ENCODE data around the gene GPR156. TPM values are rescaled to one million over a fixed set of nuclear protein-coding genes. Genes with fewer than 3 reads are reported as not detected.
"Not testable (repeated sequence)": the region's sequence is repeated elsewhere in the genome, so short reads cannot be mapped to it uniquely, and the experiment has no call there.

Gene GPR156
- not detected for total RNA-seq

DNA sequence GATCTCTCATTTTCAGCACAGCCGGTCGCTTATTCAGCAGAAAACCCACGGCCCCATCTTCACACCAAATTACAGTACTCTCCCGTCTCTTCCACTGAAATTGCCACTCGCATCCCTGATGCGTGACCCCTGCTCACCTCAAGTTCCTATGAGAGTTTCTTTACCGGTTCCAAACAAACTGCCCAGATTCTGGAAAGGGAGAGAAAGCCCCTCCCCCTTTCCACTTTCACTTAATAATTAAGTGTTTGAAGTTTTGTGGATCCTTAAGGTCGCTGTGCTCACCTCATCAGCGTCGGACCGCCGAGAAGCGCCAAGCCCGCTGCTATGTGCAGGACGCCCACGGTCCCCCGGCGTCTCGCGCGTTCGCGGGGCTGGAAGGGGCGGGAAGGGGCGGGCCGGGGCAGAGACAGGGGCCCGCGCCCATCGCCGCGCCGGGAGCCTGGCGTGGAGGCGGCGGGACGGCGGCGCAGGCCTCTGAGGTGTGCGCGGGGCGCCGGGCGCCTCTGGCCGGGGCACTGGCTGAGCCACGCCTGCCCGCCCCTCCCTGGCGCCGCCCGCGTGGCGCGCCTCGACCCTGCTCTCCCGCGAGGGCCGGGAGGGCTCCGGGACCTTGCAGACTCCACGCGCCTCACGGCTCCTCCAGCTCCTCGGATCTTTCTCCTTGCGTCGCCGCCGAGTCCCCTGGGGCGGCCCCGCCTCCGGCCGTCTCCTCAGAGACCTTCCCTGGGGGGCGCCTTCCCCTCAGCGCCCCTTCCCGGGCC, at the start of gene GPR156:
Gene GPR156 (minus strand): TSS at position 476 of the 761 bp plus-strand sequence. CDS start 41,124 bp downstream, outside the sequence.
- CTCF ChIA-PET, result no interaction called here
- ATAC-seq (peak; percentile 61), DNase-seq (no peak)
- H3K27me3 Mint-ChIP-seq, result peaks cover 51% of the 10 kb centered on the region
- H3K4me3 Mint-ChIP-seq, result peak within 1 kb of the TSS; percentile 31
- no peaks in the 10 kb centered on the region for H3K36me3 Mint-ChIP-seq
- peaks cover 1% of the 10 kb centered on the region for H3K4me1 Mint-ChIP-seq
- no peak within 1 kb of the TSS for H3K27ac Mint-ChIP-seq
- H3K9me3 Mint-ChIP-seq (ENCODE audit: low read depth), result no peaks in the 10 kb centered on the region

DNA sequence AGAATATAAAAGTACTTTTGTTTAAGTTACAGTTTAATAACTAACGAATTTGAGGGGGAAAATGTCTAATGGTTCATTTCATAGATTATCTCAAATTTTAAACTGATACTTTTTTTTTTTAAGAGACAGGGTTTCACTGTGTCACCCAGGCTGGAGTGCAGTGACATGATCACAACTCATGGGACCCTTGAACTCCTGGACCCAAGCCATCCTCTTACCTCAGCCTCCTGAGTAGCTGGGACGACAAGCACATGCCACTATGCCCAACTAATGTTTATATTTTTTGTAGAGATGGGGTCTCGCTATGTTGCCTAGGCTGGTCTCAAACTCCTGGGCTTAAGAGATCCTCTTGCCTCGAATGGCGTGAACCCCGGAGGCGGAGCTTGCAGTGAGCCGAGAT, 47.6 kb upstream of the GPR156 start:
- ATAC-seq (no peak), DNase-seq (no peak)
- Mint-ChIP-seq H3K9me3 (ENCODE audit: low read depth) (no peaks in the 10 kb centered on the region), H3K4me3 (no peak overlapping the region), H3K36me3 (peaks cover 40% of the 10 kb centered on the region), H3K27me3 (no peaks in the 10 kb centered on the region), H3K27ac (no peak overlapping the region), H3K4me1 (peaks cover 3% of the 10 kb centered on the region)
- CTCF ChIA-PET, result no interaction called here

DNA sequence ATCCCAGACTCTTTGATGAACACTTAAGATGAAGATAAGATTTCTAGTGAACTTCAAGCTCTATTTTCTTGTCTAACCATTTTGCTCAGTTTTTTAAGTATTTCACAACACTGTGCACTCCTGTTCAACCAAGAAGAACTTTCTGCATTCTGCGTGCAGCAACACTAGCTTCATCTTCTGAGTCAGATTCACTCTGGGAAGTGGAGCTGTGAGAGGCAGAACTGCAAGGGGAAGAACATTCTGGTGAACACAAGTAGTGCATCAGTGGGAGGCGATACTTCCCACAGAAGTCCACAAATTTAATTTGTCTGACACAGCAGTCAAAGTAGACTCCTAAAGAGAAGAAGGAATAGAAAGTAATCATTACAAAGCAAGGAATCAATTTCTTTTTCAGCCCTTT, 46.1 kb upstream of the GPR156 start:
- ATAC-seq, result no peak
- Mint-ChIP-seq H3K4me3 (no peak overlapping the region), H3K4me1 (peaks cover 2% of the 10 kb centered on the region), H3K9me3 (ENCODE audit: low read depth) (no peaks in the 10 kb centered on the region), H3K27me3 (no peaks in the 10 kb centered on the region), H3K36me3 (peaks cover 42% of the 10 kb centered on the region), H3K27ac (no peak overlapping the region)
- DNase-seq, result no peak
- CTCF ChIA-PET, result no interaction called here

DNA sequence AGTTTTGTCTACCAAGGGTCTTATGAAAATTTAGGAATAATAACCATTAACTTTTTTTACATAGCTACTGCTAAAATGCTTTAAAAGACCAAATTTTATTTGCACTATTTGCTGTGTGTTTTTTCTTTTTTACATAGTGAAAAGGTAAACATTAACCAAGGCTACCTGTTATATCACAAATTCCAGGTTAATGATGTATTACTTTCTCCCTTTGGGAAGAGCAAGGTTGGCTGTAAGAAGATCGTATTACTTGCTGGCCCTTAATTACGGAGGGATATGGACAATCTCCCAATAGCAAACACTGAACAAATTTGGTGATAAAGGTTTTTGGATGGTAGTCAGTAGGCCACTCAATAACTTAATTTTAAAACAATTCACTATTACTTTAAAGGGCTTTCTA, 41.8 kb upstream of the GPR156 start:
- Mint-ChIP-seq H3K4me1 (no peaks in the 10 kb centered on the region), H3K27ac (no peak overlapping the region), H3K4me3 (no peak overlapping the region), H3K27me3 (no peaks in the 10 kb centered on the region), H3K36me3 (peaks cover 42% of the 10 kb centered on the region), H3K9me3 (ENCODE audit: low read depth) (no peaks in the 10 kb centered on the region)
- DNase-seq (no peak), ATAC-seq (no peak)
- CTCF ChIA-PET, result interaction anchor here (1.4 kb wide), 1 partner anchor 72 kb away, joined by 4 read pairs; no protein-coding TSS in a partner anchor

DNA sequence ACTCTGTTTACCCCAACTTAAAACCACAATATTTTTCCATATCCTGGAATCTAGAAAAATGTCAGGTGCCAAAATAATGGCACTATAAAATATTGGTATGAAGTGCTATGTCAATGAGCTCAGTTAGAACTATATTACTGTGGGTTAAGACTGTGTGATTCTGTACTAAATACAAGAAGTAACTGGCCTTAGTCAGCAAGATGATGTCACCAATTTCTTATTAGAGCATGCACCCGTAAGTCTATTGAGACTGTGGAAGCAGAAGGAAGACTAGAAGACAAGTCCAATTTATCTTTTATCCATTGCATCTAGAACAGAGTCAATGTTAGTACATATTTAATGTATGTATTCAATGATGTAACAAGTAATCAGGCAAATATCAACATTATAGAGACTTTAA, 39.2 kb upstream of the GPR156 start:
- peaks cover 44% of the 10 kb centered on the region for H3K36me3 Mint-ChIP-seq
- no peaks in the 10 kb centered on the region for H3K27me3 Mint-ChIP-seq
- no peak overlapping the region for H3K27ac Mint-ChIP-seq
- no peak overlapping the region for H3K4me3 Mint-ChIP-seq
- no peak for DNase-seq
- CTCF ChIA-PET, result no interaction called here
- H3K4me1 Mint-ChIP-seq, result no peaks in the 10 kb centered on the region
- H3K9me3 Mint-ChIP-seq (ENCODE audit: low read depth), result peaks cover 2% of the 10 kb centered on the region
- ATAC-seq, result no peak

DNA sequence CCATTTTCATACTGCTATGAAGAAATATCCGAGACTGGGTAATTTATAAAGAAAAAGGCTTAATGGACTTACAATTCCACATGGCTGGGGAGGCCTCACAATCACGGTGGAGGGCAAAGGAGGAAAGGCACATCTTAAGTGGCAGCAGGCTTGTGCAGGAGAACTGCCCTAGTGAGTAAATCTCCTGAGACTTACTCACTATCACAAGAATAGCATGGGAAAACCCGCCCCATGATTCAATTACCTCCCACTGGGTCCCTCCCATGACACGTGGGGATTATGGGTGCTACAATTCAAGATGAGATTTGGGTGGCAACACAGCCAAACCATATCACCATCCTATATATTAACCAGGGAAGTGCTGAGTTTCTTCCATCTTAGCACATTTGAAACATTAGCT, 38.7 kb upstream of the GPR156 start:
- DNase-seq; H3K4me3 Mint-ChIP-seq; CTCF ChIA-PET; H3K27ac Mint-ChIP-seq; H3K9me3 Mint-ChIP-seq (ENCODE audit: low read depth); H3K4me1 Mint-ChIP-seq; H3K27me3 Mint-ChIP-seq; ATAC-seq: not testable (repeated sequence)
- peaks cover 48% of the 10 kb centered on the region for H3K36me3 Mint-ChIP-seq

DNA sequence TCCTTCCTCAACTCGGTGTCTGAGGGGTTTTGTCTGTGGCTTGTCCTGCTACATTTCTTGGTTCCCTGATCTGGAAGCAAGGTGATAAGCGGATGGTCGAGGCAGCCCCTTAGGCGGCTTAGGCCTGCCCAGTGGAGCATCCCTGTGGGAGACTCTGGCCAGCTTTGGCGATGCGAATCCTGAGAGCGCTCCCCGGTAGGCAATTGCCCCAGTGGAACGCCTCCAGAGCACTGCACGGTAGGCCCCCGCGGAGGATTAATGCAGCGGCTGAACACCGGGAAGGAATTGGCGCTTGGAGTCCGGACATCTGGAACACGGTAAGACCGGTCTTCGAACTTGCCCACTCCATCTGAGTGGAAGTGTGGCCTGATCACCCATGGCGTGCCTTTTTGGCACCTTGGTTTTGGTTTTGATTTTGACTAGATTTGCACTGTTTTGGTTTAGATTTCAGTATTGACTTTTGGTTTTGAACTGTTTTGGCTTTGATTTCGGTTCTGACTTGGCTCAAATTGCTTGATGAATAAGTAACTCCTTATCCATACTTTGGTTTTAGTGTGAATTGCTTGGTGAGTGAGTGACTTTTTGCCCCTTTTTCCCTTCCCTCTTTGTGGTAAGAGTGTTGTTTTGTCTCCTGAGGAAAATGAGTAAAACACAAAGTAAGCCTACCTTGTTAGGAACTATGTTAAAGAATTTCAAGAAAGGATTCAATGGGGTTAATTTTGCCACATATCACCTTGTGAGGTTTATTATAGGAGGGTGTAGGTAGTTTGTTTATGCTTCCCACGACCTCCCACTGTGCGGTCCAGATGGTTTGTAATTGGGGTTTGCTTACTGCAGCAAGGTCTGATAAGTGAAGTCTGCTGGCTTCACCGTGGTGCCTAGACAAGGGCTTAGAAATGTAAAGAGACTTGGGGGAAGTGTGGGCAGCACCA, 27.1 kb upstream of the GPR156 start:
- CTCF ChIA-PET, result no interaction called here
- H3K27ac Mint-ChIP-seq, result peak overlapping the region; percentile 39
- peaks cover 24% of the 10 kb centered on the region for H3K36me3 Mint-ChIP-seq

DNA sequence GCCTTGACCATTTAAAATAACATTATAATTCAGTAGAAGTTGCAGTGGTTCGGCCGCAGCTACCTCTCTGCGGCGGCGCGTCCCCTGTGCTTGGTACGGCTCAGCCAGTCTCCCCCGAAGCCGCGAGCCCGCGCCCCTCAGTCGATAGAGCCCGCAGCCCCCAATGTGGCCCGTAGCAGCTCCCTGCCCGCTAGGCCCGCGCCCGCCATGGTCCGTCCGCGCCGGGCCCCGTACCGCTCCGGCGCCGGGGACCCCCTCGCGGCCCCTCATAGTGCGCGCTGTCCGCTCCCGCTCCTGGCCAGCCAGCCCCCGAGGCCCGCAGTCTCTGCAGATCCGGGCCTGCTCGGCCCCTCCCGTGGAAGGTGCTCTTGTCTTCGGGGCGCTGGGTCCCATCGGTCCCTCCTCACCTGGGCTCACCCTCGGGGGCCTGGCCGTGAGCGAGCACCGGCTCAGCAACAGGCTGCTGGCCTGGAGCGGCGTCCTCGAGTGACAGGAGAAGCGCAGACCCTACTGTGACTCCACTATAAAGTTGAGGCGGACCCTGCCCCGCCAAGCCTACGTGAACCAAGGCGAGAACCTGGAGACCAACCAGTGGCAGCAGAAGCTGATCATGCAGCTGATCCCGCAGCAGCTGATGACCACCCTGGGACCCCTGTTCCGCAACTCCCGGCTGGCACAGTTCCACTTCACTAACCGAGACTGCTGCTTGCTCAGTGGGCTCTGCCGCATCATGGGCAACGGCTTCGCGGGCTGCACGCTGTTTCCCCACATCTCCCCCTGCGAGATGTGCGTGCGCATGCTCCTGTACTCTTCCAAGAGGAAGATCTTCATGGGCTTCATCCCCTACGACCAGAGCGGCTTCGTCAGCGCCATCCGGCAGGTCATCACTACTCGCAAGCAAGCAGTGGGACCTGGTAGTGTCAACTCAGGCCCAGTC, 21.8 kb upstream of the GPR156 start:
- peaks cover 5% of the 10 kb centered on the region for H3K27me3 Mint-ChIP-seq
- no peak overlapping the region for H3K4me3 Mint-ChIP-seq
- no peak overlapping the region for H3K27ac Mint-ChIP-seq
- DNase-seq, result no peak
- H3K4me1 Mint-ChIP-seq, result no peaks in the 10 kb centered on the region
- CTCF ChIA-PET, result no interaction called here
- no peak for ATAC-seq
- H3K9me3 Mint-ChIP-seq (ENCODE audit: low read depth), result no peaks in the 10 kb centered on the region
- no peaks in the 10 kb centered on the region for H3K36me3 Mint-ChIP-seq

More for the DNA sequence above, 27.1 kb upstream of the GPR156 start:
- ATAC-seq (no peak), DNase-seq (no peak)
- H3K9me3 Mint-ChIP-seq (ENCODE audit: low read depth), result peaks cover 7% of the 10 kb centered on the region
- H3K4me1 Mint-ChIP-seq, result peaks cover 9% of the 10 kb centered on the region
- H3K27me3 Mint-ChIP-seq, result peaks cover 5% of the 10 kb centered on the region
- H3K4me3 Mint-ChIP-seq, result no peak overlapping the region

DNA sequence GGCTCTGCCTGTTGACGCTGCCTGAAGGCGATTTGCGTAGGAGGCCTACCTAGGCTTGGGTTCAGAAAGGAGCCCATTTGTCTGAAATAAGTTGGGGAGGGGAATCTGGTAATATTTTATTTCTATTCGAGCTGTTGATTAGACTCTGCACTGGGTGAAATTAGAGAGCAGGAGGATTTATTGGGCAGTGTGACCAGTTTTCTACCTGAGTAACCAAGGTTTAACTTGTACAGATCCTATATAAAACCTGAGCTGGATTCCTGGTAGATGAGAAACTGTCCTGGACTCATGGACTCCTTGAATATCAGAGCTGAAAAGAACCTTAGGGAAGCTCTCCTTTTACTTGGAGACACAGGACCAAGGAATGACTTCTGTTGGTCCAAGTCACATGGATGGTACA, 19.6 kb upstream of the GPR156 start:
- no peaks in the 10 kb centered on the region for H3K4me1 Mint-ChIP-seq
- no peak for DNase-seq
- no peak for ATAC-seq
- H3K36me3 Mint-ChIP-seq, result no peaks in the 10 kb centered on the region
- H3K27ac Mint-ChIP-seq, result no peak overlapping the region
- H3K27me3 Mint-ChIP-seq, result no peaks in the 10 kb centered on the region
- H3K4me3 Mint-ChIP-seq, result no peak overlapping the region
- H3K9me3 Mint-ChIP-seq (ENCODE audit: low read depth), result no peaks in the 10 kb centered on the region
- CTCF ChIA-PET, result no interaction called here

DNA sequence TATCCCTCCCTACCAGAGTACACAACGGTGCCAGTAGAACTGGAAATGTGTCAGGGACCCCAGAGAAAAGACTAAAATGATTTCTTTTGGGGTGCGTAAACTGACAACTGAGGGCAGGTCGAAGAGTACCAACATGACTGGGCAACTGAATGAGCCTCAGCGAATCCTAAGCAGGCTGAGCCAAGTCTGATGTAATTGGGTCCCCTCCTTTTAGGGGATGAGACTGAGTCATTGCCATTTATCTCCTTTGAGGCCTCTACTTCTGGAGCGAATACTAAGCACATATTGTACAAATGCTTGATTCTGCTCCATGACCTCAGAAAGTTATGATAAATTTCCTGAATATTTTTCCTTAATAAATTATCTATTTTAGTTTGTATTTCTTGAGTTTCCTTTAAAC, 17.3 kb upstream of the GPR156 start:
- H3K9me3 Mint-ChIP-seq (ENCODE audit: low read depth), result no peaks in the 10 kb centered on the region
- H3K4me3 Mint-ChIP-seq, result no peak overlapping the region
- no peak for DNase-seq
- H3K36me3 Mint-ChIP-seq, result no peaks in the 10 kb centered on the region
- H3K27me3 Mint-ChIP-seq, result peaks cover 9% of the 10 kb centered on the region
- CTCF ChIA-PET, result no interaction called here
- H3K27ac Mint-ChIP-seq, result no peak overlapping the region
- no peak for ATAC-seq
- H3K4me1 Mint-ChIP-seq, result no peaks in the 10 kb centered on the region

DNA sequence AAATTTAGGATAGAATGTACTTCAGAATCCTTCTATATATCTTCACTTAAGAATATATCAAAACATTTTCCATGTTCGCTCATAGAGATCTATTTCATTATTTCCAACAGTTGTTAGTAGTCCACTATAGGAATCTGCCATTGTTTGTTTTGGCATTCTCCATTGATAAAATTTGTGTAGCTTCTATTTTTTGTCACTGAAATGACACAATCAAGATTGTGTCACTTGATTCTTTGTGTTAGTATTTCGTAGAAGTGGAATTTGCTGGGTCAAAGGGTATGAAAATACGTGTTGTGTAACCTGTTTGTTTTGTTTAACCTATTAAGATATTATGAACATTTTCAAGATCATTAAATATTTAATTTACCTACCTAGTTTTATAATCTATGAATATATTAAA, 15.9 kb upstream of the GPR156 start:
- CTCF ChIA-PET, result interaction anchor here (2.1 kb wide), 1 partner anchor 117 kb away, joined by 7 read pairs; no protein-coding TSS in a partner anchor
- H3K36me3 Mint-ChIP-seq, result no peaks in the 10 kb centered on the region
- DNase-seq (no peak), ATAC-seq (no peak)
- no peak overlapping the region for H3K27ac Mint-ChIP-seq
- no peaks in the 10 kb centered on the region for H3K9me3 Mint-ChIP-seq (ENCODE audit: low read depth)
- no peaks in the 10 kb centered on the region for H3K4me1 Mint-ChIP-seq
- peaks cover 14% of the 10 kb centered on the region for H3K27me3 Mint-ChIP-seq
- H3K4me3 Mint-ChIP-seq, result no peak overlapping the region

DNA sequence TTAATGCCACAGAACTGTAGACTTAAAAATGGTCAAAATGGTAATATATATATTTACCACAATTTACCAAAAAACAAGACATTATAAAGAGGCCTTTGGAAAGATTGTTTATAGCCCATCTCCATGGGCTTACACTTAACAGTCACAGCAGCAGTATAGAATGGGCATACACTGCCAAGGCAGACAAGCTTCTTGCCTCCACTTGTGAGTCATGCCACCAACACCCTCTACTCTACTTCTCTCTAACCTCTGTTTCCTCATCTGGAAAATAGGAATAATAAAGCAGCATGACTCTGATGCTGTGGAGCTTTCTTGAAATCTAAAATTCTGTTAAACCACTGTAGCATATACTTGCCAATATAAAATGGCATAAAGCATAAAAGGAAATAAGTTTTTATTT, 14.4 kb upstream of the GPR156 start:
- H3K9me3 Mint-ChIP-seq (ENCODE audit: low read depth), result no peaks in the 10 kb centered on the region
- peaks cover 20% of the 10 kb centered on the region for H3K27me3 Mint-ChIP-seq
- H3K4me1 Mint-ChIP-seq, result no peaks in the 10 kb centered on the region
- CTCF ChIA-PET, result interaction anchor here (2.1 kb wide), 1 partner anchor 118 kb away, joined by 7 read pairs; no protein-coding TSS in a partner anchor
- H3K4me3 Mint-ChIP-seq, result no peak overlapping the region
- H3K27ac Mint-ChIP-seq, result no peak overlapping the region
- ATAC-seq, result no peak
- no peaks in the 10 kb centered on the region for H3K36me3 Mint-ChIP-seq
- DNase-seq, result no peak

DNA sequence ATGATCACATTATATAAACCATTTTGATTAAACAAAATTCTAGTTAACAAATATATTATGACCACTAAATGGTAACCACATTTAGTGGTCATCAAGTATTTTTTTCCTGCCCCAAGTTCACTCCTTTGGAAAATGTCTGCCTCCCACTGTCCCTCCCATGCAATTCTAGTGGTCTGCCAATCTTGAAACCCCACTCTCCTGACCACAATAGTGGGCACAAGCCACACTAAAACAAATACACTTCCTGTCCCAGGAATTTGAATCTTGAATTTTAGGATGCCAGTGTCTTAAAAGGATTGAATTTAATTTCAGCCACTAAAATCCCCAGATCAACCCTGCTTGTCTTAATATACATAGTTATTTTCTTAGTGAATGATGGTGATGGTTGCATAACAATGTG, 14.0 kb upstream of the GPR156 start:
- no peak overlapping the region for H3K4me3 Mint-ChIP-seq
- H3K36me3 Mint-ChIP-seq, result no peaks in the 10 kb centered on the region
- peaks cover 24% of the 10 kb centered on the region for H3K27me3 Mint-ChIP-seq

More for the DNA sequence above, 14.0 kb upstream of the GPR156 start:
- DNase-seq, result no peak
- CTCF ChIA-PET, result no interaction called here
- H3K9me3 Mint-ChIP-seq (ENCODE audit: low read depth), result no peaks in the 10 kb centered on the region
- H3K4me1 Mint-ChIP-seq, result no peaks in the 10 kb centered on the region
- no peak overlapping the region for H3K27ac Mint-ChIP-seq
- no peak for ATAC-seq

All from activated CD8-positive, alpha-beta memory T cell treated with anti-CD3 and anti-CD28 coated beads, Interleukin-2, amount 10 ng/mL, durations not matched to agents 7 days and 5 days (primary cell).